HCT116 (cell line): ENCODE data around the gene BBS9.

ENCODE experiments used
- POLR2A ChIP-seq: IDR thresholded peaks from 2 replicates; pipeline ENCODE4 v1.7.0; 2011; ENCODE audit warnings: borderline replicate concordance; ENCODE audit not compliant: insufficient read depth, insufficient read length; ENCODE audit errors: extremely low read depth
- TF ChIP-seq, protein P1 (sequence below), 3 experiments: fragments of 200-600 bp in 1 of 3; sonication (generic) in 1 of 3; IDR thresholded peaks in 2 of 3; conservative IDR thresholded peaks in 1 of 3; 2 replicates each; pipeline ENCODE4 v1.5.1; 2012 to 2017; ENCODE audit warnings: low read depth in 2 of 3, low read length in 2 of 3, antibody characterized with exemption in 1 of 3, borderline replicate concordance in 1 of 3, control low read depth in 1 of 3, mild to moderate bottlenecking in 1 of 3, mixed read lengths in 1 of 3, mixed run types in 1 of 3, moderate library complexity in 1 of 3; ENCODE audit not compliant: insufficient read depth in 1 of 3
- TF ChIP-seq, protein P2 (sequence below): IDR thresholded peaks from 2 replicates; pipeline ENCODE4 v1.6.1; 2011; ENCODE audit warnings: mild to moderate bottlenecking, low read length, moderate library complexity; ENCODE audit not compliant: insufficient replicate concordance; ENCODE audit errors: extremely low read depth
- TF ChIP-seq, protein P3 (sequence below): IDR thresholded peaks from 2 replicates; pipeline ENCODE4 v1.6.1; 2012; ENCODE audit warnings: low read depth

DNA sequence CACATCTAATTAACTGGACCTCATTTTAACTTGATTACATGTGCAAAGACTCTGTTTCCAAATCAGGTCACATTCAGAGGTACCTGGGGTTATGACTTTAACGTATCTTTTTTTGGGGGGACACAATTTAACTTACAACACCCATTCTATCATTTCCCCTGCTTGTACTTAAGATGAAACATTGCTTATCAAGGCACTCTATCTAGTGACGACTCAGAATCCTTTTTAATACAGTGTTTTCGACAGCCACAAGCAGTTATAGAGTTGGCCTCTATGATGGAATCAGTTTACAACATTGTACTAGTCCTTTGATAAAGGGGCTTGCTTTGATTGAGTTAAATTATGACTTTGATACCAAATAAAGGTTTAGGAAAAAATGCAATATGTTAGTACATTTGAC lies 22.7 kb downstream of the BBS9 start:
- TF ChIP-seq, protein P1, sequence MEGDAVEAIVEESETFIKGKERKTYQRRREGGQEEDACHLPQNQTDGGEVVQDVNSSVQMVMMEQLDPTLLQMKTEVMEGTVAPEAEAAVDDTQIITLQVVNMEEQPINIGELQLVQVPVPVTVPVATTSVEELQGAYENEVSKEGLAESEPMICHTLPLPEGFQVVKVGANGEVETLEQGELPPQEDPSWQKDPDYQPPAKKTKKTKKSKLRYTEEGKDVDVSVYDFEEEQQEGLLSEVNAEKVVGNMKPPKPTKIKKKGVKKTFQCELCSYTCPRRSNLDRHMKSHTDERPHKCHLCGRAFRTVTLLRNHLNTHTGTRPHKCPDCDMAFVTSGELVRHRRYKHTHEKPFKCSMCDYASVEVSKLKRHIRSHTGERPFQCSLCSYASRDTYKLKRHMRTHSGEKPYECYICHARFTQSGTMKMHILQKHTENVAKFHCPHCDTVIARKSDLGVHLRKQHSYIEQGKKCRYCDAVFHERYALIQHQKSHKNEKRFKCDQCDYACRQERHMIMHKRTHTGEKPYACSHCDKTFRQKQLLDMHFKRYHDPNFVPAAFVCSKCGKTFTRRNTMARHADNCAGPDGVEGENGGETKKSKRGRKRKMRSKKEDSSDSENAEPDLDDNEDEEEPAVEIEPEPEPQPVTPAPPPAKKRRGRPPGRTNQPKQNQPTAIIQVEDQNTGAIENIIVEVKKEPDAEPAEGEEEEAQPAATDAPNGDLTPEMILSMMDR (IDR thresholded peaks at IDR 0.05 in 2 of 3, conservative IDR thresholded peaks at IDR 0.05 in 1 of 3; ENCODE audit: borderline replicate concordance in 1 of 3, insufficient read depth in 1 of 3, low read depth in 2 of 3, low read length in 2 of 3) = no peak
- TF ChIP-seq, protein P2, sequence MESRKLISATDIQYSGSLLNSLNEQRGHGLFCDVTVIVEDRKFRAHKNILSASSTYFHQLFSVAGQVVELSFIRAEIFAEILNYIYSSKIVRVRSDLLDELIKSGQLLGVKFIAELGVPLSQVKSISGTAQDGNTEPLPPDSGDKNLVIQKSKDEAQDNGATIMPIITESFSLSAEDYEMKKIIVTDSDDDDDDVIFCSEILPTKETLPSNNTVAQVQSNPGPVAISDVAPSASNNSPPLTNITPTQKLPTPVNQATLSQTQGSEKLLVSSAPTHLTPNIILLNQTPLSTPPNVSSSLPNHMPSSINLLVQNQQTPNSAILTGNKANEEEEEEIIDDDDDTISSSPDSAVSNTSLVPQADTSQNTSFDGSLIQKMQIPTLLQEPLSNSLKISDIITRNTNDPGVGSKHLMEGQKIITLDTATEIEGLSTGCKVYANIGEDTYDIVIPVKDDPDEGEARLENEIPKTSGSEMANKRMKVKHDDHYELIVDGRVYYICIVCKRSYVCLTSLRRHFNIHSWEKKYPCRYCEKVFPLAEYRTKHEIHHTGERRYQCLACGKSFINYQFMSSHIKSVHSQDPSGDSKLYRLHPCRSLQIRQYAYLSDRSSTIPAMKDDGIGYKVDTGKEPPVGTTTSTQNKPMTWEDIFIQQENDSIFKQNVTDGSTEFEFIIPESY = no peak
- TF ChIP-seq POLR2A = no peak
- TF ChIP-seq, protein P3, sequence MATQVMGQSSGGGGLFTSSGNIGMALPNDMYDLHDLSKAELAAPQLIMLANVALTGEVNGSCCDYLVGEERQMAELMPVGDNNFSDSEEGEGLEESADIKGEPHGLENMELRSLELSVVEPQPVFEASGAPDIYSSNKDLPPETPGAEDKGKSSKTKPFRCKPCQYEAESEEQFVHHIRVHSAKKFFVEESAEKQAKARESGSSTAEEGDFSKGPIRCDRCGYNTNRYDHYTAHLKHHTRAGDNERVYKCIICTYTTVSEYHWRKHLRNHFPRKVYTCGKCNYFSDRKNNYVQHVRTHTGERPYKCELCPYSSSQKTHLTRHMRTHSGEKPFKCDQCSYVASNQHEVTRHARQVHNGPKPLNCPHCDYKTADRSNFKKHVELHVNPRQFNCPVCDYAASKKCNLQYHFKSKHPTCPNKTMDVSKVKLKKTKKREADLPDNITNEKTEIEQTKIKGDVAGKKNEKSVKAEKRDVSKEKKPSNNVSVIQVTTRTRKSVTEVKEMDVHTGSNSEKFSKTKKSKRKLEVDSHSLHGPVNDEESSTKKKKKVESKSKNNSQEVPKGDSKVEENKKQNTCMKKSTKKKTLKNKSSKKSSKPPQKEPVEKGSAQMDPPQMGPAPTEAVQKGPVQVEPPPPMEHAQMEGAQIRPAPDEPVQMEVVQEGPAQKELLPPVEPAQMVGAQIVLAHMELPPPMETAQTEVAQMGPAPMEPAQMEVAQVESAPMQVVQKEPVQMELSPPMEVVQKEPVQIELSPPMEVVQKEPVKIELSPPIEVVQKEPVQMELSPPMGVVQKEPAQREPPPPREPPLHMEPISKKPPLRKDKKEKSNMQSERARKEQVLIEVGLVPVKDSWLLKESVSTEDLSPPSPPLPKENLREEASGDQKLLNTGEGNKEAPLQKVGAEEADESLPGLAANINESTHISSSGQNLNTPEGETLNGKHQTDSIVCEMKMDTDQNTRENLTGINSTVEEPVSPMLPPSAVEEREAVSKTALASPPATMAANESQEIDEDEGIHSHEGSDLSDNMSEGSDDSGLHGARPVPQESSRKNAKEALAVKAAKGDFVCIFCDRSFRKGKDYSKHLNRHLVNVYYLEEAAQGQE = no peak
